Daoy (cell line): ENCODE measurements around the gene AGO4. TPM values are rescaled to one million over a fixed set of nuclear protein-coding genes. Genes with fewer than 3 reads are reported as not detected.

Source experiments
- DNase-seq: peaks from one replicate; pipeline ENCODE4 v3.0.0-alpha.2; 2015; ENCODE audit warnings: low read depth
- total RNA-seq: library from RNA; depleted of rRNA; stranded (reverse); fragments of >200 nt; shearing (Covaris generic); gene quantifications from 2 replicates; pipeline ENCODE4 v1.2.3, GENCODE V29; 2014; rRNA removed

Gene AGO4
- total RNA-seq, 1 experiment from 2014 or later = 4.9 TPM

DNA sequence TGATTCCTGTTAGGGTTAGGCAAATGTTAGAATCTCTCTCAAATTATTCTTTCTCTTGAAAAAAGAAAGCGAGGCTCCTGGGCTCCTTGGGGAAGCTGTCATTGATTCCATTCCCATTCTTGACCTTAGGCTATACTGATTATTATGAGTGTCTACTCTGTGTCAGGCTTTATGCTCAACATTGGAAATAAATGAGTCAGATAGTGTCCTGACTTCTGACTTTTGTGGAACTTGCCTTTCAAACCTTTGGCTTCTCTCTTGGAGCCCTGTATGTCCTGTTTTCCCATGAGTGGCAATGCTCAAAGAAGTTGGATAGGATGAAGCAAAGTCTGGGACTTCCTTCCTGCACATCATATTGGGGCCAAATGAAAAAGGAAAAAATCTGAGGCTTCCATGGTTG lies 86.8 kb downstream of the AGO4 start:
- no peak for DNase-seq

DNA sequence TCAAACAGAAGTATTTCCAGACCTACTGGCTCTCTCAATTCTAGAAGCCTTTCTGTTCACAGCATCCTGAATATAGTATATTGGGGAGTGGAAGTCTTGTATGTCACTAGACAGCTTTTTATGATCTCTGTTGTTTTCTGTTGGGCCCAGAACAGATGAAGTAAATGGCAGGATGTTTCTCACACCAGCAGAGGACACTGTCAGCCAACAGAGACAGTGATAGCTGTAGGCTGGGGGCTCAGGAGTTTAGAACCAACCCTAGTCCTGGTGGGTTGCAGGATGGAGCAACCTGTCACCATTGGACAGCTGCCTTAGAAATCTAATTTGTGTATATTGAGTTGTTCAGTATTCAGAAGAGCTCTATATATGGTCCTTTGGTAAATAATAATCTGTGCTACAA lies 92.1 kb downstream of the AGO4 start:
- no peak for DNase-seq

DNA sequence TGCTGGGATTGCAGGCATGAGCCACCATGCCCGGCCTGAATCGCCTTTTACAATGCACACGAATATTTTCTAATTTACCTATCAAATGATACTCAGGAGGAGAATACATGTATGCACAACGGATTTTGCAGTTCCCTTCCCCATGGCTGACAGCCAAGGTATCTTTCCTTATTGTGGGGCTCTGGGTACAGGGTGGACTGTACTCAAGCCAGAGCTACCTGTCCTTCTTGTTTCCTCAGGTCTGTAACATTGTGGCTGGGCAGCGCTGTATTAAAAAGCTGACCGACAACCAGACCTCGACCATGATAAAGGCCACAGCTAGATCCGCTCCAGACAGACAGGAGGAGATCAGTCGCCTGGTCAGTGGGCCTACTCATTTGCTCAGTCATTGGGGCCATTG lies 93.4 kb downstream of the AGO4 start:
- DNase-seq = no peak

DNA sequence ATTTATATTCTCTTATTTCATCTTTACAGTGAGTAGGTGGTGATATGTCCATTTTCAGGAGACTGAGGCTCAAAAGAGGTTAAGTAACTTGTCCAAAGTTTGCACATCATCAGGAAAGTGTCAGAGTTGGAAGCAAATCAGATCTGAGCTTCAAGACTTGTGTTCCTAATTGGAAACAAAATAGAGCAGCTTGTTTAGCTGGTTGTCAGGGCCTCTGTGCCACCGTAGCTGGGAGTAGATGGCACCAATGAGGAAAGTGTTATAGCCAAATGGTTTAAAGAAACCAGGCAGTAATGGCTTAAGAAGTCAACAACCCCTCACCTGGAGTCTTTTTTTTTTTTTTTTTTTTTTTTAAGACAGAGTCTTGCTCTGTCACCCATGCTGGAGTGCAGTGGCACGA lies 94.9 kb downstream of the AGO4 start:
- DNase-seq = no peak

Other genes with a start within 250 kb of the AGO4 start
- gene TFAP2E, start 234.7 kb upstream of the AGO4 start, total RNA-seq = 0.06 and 0.21 TPM in 2 replicates
- gene PSMB2, start 166.5 kb upstream of the AGO4 start, total RNA-seq = 58.4 and 59.7 TPM in 2 replicates
- 18.6 and 21.2 TPM in 2 replicates for gene C1orf216, start 89.1 kb upstream of the AGO4 start, total RNA-seq
- 35.2 and 44.7 TPM in 2 replicates for gene CLSPN, start 38.0 kb upstream of the AGO4 start, total RNA-seq
- 7.5 and 7.9 TPM in 2 replicates for gene AGO1, start 75.2 kb downstream of the AGO4 start, total RNA-seq
- 18.4 and 43.9 TPM in 2 replicates for gene AGO3, start 123.1 kb downstream of the AGO4 start, total RNA-seq